Measurements from ENCODE around the gene SPPL2C.

SPPL2C gene

GRCh38 chr17:45828582-45829133 is 16.0 kb upstream of the SPPL2C start:
- DNase-seq: no peak

GRCh38 chr17:45833920-45834319 is 10.8 kb upstream of the SPPL2C start:
- no peak for DNase-seq

- no peak for DNase-seq
These were observed 9.9 kb upstream of the SPPL2C start for GRCh38 chr17:45834471-45835396.

GRCh38 chr17:45835481-45835880 is 9.2 kb upstream of the SPPL2C start:
- no peak for DNase-seq

- no peak for DNase-seq
These were observed 8.3 kb upstream of the SPPL2C start for GRCh38 chr17:45836047-45837044.

- DNase-seq: no peak
These were observed 7.5 kb upstream of the SPPL2C start for GRCh38 chr17:45837187-45837586.

- no peak for DNase-seq
These were observed 7.1 kb upstream of the SPPL2C start for GRCh38 chr17:45837603-45838002.

- no peak for DNase-seq
These were observed 5.9 kb upstream of the SPPL2C start for GRCh38 chr17:45838751-45839295.

GRCh38 chr17:45839442-45839841 is 5.2 kb upstream of the SPPL2C start:
- no peak for DNase-seq

- no peak for DNase-seq
These were observed 3.5 kb upstream of the SPPL2C start for GRCh38 chr17:45841186-45841585.

- DNase-seq: no peak
These were observed 2.7 kb upstream of the SPPL2C start for GRCh38 chr17:45841883-45842525.

GRCh38 chr17:45843722-45844121 is 959 bp upstream of the SPPL2C start:
- no peak for DNase-seq

GRCh38 chr17:45845376-45846185 is 900 bp downstream of the SPPL2C start:
- no peak for DNase-seq

GRCh38 chr17:45846223-45846622 is 1.5 kb downstream of the SPPL2C start:
- no peak for DNase-seq

- no peak for DNase-seq
These were observed 2.0 kb downstream of the SPPL2C start for GRCh38 chr17:45846646-45847045.

- no peak for DNase-seq
These were observed 2.4 kb downstream of the SPPL2C start for GRCh38 chr17:45847101-45847500.

GRCh38 chr17:45847747-45848146 is 3.1 kb downstream of the SPPL2C start:
- no peak for DNase-seq

- DNase-seq: no peak
These were observed 3.7 kb downstream of the SPPL2C start for GRCh38 chr17:45848405-45848804.

GRCh38 chr17:45848868-45849535 is 4.3 kb downstream of the SPPL2C start:
- no peak for DNase-seq

GRCh38 chr17:45849536-45849990 is 4.9 kb downstream of the SPPL2C start:
- no peak for DNase-seq

GRCh38 chr17:45850011-45850410 is 5.3 kb downstream of the SPPL2C start:
- no peak for DNase-seq

Data from activated CD8-positive, alpha-beta memory T cell treated with anti-CD3 and anti-CD28 coated beads, Interleukin-2, amount 50 U/mL, for 4 hours (primary cell).